Colonic mucosa (tissue), 4 donors: ENCODE results near the gene BTN1A1. TPM values are rescaled to one million over a fixed set of nuclear protein-coding genes. Genes with fewer than 3 reads are reported as not detected.

Source experiments
- DNase-seq: peaks from one replicate; pipeline ENCODE4 v3.0.0-alpha.2; 2020
- H3K27ac ChIP-seq: fragments of 200-600 bp; one replicate; pipeline ENCODE4 v1.8.0; 2021
- H3K27me3 ChIP-seq: fragments of 200-600 bp; one replicate; pipeline ENCODE4 v1.8.0; 2021
- H3K36me3 ChIP-seq: fragments of 200-600 bp; one replicate; pipeline ENCODE4 v1.8.0; 2021
- H3K4me1 ChIP-seq: fragments of 200-600 bp; one replicate; pipeline ENCODE4 v1.8.0; 2021; ENCODE audit warnings: mild to moderate bottlenecking
- H3K4me3 ChIP-seq: fragments of 200-600 bp; one replicate; pipeline ENCODE4 v1.8.0; 2021
- H3K9ac ChIP-seq, 2 donors: one replicate each; pipeline ENCODE4 v1.7.0; 2013; ENCODE audit warnings: control low read depth in 2 of 2, low read depth in 2 of 2, low read length in 2 of 2
- H3K9me3 ChIP-seq: fragments of 200-600 bp; one replicate; pipeline ENCODE4 v1.8.0; 2021
- intact Hi-C: fragments of 100-400 bp; cut with DNase I; formaldehyde crosslinking; loops from one replicate; pipeline ENCODE4 v1.14.1; 2022
- total RNA-seq, 2 donors: library from RNA; stranded (reverse); fragmentation: NEBNext Ultra II Directional in 1 of 2; extraction: Animal tissue kit (Norgen Biotek cat#: 25700) in 1 of 2; gene quantifications; one replicate each; pipeline ENCODE4 v1.2.1, GENCODE V29; 2021
- TF ChIP-seq, protein P1 (sequence below): fragments of 200-600 bp; IDR thresholded peaks from one replicate; pipeline ENCODE4 v1.8.0; 2022; ENCODE audit warnings: antibody characterized with exemption, mild to moderate bottlenecking
- donor health status: healthy.
- donor health status: DM: no; HTN: no; CAD: no.
- donor health status: DM: no; HTN: no; CAD: no.

BTN1A1 gene
- total RNA-seq, 2 donors from 2014 or later: not detected

DNA sequence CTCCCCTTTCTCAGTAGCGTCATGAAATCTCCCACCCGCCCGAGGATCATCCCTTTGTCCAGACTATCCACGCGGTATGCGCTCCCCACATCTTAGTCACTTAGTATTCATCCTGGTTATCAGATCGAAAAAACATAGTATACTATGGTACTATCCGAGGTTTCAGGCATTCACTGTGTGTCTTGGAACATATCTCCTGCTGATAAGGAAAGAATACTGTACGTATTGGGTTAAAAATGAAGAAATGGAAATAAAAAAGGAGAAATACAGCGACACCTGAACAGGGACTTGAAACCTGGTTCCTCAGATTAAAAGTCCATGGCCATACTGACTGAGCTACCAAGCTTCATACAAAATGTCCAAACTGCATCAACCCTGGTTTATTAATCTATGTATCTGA is 52.1 kb downstream of the BTN1A1 start:
- DNase-seq: no peak
- TF ChIP-seq, protein P1, sequence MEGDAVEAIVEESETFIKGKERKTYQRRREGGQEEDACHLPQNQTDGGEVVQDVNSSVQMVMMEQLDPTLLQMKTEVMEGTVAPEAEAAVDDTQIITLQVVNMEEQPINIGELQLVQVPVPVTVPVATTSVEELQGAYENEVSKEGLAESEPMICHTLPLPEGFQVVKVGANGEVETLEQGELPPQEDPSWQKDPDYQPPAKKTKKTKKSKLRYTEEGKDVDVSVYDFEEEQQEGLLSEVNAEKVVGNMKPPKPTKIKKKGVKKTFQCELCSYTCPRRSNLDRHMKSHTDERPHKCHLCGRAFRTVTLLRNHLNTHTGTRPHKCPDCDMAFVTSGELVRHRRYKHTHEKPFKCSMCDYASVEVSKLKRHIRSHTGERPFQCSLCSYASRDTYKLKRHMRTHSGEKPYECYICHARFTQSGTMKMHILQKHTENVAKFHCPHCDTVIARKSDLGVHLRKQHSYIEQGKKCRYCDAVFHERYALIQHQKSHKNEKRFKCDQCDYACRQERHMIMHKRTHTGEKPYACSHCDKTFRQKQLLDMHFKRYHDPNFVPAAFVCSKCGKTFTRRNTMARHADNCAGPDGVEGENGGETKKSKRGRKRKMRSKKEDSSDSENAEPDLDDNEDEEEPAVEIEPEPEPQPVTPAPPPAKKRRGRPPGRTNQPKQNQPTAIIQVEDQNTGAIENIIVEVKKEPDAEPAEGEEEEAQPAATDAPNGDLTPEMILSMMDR: no peak
- Histone ChIP-seq H3K36me3 (no peaks in the 10 kb centered on the region), H3K9me3 (no peaks in the 10 kb centered on the region), H3K4me1 (no peaks in the 10 kb centered on the region), H3K27me3 (no peaks in the 10 kb centered on the region), H3K9ac (no peak overlapping the region), H3K4me3 (no peak overlapping the region), H3K27ac (no peak overlapping the region)
- intact Hi-C loops: no loop called here

DNA sequence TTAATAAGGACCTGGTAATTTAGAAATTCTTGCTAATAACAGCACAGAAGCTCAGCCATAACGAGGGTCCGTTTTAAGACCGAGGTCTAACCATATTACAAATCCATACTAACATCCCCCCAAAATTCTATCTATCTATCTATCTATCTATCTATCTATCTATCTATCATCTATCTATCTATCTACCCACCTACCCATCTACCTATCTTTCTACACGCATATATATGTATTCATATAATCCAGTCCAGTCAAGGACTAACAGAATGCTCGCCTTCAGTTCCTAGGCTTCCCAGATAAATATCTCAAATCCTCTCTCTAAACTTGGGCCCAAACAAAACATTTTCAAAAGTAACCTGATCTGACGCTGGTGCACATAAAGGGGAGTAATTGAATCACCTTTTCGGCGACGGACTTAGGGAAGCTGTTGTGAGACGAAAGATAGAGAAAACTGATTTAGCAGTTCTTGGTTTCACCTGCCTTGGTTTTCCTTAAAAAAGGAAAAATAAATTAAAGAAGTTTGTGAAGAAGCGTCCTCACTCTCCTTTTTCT is 52.6 kb downstream of the BTN1A1 start:
- no peak overlapping the region for H3K27ac ChIP-seq
- TF ChIP-seq, protein P1: no peak

GRCh38 chr6:26553264-26553634 is 53.1 kb downstream of the BTN1A1 start:
- Histone ChIP-seq H3K9ac (no peak overlapping the region), H3K4me3 (peak overlapping the region; percentile 40), H3K27me3 (no peaks in the 10 kb centered on the region), H3K4me1 (no peaks in the 10 kb centered on the region), H3K36me3 (no peaks in the 10 kb centered on the region), H3K27ac (peak overlapping the region; percentile 45), H3K9me3 (no peaks in the 10 kb centered on the region)
- intact Hi-C loops: no loop called here
- DNase-seq: peak; percentile 82
- TF ChIP-seq, protein P1: no peak

More for the DNA sequence above, 52.6 kb downstream of the BTN1A1 start:
- no peak for DNase-seq
- no peak overlapping the region for H3K9ac ChIP-seq
- intact Hi-C loops: no loop called here
- peak overlapping the region; percentile 40 for H3K4me3 ChIP-seq
- H3K9me3 ChIP-seq: no peaks in the 10 kb centered on the region
- no peaks in the 10 kb centered on the region for H3K27me3 ChIP-seq
- no peaks in the 10 kb centered on the region for H3K4me1 ChIP-seq
- H3K36me3 ChIP-seq: no peaks in the 10 kb centered on the region

DNA sequence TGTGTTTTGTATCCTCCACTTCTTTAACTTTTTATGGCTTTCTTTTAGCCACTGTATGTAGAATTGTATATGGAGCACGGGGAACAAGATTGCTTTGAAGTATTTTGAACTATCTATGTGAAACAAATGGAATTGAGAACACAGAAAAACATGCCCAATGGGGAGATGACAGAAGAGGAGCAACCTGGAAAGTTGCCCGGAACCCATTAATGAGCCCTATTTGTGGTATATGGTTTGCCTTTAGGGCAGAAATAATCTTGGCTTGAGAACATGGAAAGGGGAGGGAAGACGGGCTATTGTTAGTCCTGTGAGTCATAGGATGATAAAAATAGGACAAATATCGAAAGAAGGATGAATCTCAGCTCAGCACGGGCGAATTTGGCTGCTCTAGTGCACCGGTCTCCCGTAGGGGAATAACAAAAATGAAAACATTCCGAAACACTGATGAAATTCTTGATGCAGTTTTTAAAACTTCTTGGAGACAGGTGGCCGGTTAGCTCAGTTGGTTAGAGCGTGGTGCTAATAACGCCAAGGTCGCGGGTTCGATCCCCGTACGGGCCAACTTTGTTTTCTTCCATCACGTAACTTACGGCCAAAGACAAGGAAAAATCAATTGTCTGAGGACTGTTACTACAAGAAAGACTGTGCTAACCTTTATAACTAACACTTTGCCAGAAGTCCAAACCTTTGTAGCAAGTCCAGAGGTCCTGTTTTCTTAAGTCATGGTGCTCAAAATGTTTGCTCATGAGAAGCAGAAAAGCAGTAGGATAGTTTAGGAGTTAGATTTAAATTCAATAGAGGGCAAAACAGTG is 53.7 kb downstream of the BTN1A1 start:
- TF ChIP-seq, protein P1: no peak
- Histone ChIP-seq H3K4me3 (peak overlapping the region; percentile 40), H3K9ac (peak overlapping the region in 1 of 2 donors; percentile 74), H3K36me3 (no peaks in the 10 kb centered on the region), H3K27me3 (no peaks in the 10 kb centered on the region), H3K4me1 (no peaks in the 10 kb centered on the region), H3K9me3 (no peaks in the 10 kb centered on the region), H3K27ac (peak overlapping the region; percentile 45)
- peak; percentile 89 for DNase-seq
- intact Hi-C loops: no loop called here

GRCh38 chr6:26554447-26554696 is 54.3 kb downstream of the BTN1A1 start:
- peak overlapping the region in 1 of 2 donors; percentile 36 for H3K9ac ChIP-seq
- TF ChIP-seq, protein P1: no peak
- H3K9me3 ChIP-seq: no peaks in the 10 kb centered on the region
- no peak for DNase-seq
- H3K4me3 ChIP-seq: peak overlapping the region; percentile 32
- H3K27ac ChIP-seq: no peak overlapping the region
- H3K4me1 ChIP-seq: no peaks in the 10 kb centered on the region
- no peaks in the 10 kb centered on the region for H3K36me3 ChIP-seq
- intact Hi-C loops: no loop called here
- H3K27me3 ChIP-seq: no peaks in the 10 kb centered on the region
